K562 (cell line): ENCODE measurements around the gene STUB1. TPM values are rescaled to one million over a fixed set of nuclear protein-coding genes. Genes with fewer than 3 reads are reported as not detected.

Experiments
- NCOA2 ChIP-seq, 2 experiments: fragments of 450-650 bp; IDR thresholded peaks; 2 replicates each; pipeline ENCODE4 v1.6.1; 2018; ENCODE audit warnings: mild to moderate bottlenecking in 2 of 2, moderate library complexity in 1 of 2; ENCODE audit not compliant: partially characterized antibody in 2 of 2
- ZFP1 ChIP-seq: fragments of 450-650 bp; formaldehyde crosslinking; IDR thresholded peaks from 2 replicates; pipeline ENCODE4 v1.4.0; 2020; ENCODE audit warnings: mild to moderate bottlenecking, mixed read lengths
- ZNF121 ChIP-seq: sonication (generic); formaldehyde crosslinking; conservative IDR thresholded peaks from 2 replicates; pipeline ENCODE4 v1.8.0; 2022; ENCODE audit warnings: missing genetic modification reagents
- polyA plus RNA-seq, 8 experiments: library from polyadenylated mRNA; depleted of rRNA in 4 of 8; stranded (reverse) in 5 of 8; unstranded in 3 of 8; fragments of >200 nt; fragmentation: Nextera tagmentation in 2 of 8; fragmentation: Illumina TruSeq in 1 of 8; extraction: Ambion mirVana in 2 of 8; extraction: Trizol in 1 of 8; gene quantifications; 2 replicates each; pipeline versions ENCODE4 v1.2.1 to v1.2.3, GENCODE V29; 2011 to 2014; ENCODE audit warnings: inconsistent platforms in 1 of 8, missing spikeins in 1 of 8
- total RNA-seq, 7 experiments: library from RNA; depleted of rRNA in 6 of 7; stranded (reverse); fragments of >200 nt in 6 of 7; fragmentation: Illumina TruSeq in 2 of 7; extraction: Trizol in 2 of 7; gene quantifications; 2 replicates each; pipeline versions ENCODE4 v1.2.1 to v1.2.3, GENCODE V29; 2011 to 2021; ENCODE audit warnings: low replicate concordance in 1 of 7
- TF ChIP-seq, protein P1 (sequence below): sonication (generic); formaldehyde crosslinking; IDR thresholded peaks from 2 replicates; pipeline ENCODE4 v1.8.0; 2023; ENCODE audit warnings: missing genetic modification reagents, mild to moderate bottlenecking, borderline replicate concordance

STUB1 gene
- total and polyA plus RNA-seq, 9 of the 15 experiments (the other 6 are each of a cell fraction or from before 2014, with no cell fraction given), result 10.6 to 251 (median 152) TPM

DNA sequence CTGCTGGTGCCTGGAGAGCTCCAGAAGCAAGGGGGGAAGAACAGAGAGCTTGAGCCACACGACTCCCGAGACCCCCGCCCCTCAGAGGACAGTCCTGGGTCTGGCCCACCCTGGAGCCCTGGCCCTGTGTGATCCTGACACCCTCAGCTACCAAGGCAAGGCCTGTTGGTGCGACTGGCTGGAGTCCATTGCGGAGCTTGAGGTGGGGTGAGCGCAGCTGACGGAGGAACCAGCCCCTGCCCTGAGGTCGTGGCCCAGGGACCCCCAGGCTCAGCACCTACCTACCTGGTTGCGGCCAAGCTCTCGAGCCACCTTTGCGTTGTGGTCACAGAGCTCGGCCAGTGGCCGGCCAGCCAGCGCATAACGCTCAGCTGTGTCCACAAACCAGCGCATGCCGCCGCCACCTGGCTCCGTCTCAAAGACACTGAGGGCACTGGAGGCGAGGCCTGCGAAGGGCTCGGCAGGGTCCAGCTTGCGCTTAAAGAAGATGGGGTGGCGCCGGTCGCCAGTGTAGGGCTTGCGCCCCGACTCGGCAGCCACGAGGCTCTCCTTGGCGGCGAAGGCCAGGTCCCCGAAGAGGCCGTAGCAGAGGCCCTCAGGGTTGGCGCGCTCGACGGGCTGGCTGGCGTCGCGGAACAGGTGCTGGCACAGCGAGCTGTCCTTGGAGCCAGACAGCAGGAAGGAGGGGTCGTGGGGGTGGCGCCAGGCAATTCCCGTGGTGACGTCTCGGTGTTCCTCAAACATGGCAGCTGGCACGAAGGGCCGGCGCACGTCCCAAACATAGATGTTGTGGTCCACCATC lies 6.5 kb downstream of the STUB1 start (continued):
- TF ChIP-seq, protein P1, sequence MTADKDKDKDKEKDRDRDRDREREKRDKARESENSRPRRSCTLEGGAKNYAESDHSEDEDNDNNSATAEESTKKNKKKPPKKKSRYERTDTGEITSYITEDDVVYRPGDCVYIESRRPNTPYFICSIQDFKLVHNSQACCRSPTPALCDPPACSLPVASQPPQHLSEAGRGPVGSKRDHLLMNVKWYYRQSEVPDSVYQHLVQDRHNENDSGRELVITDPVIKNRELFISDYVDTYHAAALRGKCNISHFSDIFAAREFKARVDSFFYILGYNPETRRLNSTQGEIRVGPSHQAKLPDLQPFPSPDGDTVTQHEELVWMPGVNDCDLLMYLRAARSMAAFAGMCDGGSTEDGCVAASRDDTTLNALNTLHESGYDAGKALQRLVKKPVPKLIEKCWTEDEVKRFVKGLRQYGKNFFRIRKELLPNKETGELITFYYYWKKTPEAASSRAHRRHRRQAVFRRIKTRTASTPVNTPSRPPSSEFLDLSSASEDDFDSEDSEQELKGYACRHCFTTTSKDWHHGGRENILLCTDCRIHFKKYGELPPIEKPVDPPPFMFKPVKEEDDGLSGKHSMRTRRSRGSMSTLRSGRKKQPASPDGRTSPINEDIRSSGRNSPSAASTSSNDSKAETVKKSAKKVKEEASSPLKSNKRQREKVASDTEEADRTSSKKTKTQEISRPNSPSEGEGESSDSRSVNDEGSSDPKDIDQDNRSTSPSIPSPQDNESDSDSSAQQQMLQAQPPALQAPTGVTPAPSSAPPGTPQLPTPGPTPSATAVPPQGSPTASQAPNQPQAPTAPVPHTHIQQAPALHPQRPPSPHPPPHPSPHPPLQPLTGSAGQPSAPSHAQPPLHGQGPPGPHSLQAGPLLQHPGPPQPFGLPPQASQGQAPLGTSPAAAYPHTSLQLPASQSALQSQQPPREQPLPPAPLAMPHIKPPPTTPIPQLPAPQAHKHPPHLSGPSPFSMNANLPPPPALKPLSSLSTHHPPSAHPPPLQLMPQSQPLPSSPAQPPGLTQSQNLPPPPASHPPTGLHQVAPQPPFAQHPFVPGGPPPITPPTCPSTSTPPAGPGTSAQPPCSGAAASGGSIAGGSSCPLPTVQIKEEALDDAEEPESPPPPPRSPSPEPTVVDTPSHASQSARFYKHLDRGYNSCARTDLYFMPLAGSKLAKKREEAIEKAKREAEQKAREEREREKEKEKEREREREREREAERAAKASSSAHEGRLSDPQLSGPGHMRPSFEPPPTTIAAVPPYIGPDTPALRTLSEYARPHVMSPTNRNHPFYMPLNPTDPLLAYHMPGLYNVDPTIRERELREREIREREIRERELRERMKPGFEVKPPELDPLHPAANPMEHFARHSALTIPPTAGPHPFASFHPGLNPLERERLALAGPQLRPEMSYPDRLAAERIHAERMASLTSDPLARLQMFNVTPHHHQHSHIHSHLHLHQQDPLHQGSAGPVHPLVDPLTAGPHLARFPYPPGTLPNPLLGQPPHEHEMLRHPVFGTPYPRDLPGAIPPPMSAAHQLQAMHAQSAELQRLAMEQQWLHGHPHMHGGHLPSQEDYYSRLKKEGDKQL, result no peak
- TF ChIP-seq NCOA2 (IDR thresholded peaks at IDR 0.05; ENCODE audit: partially characterized antibody in 2 of 2), result no peak
- no peak for TF ChIP-seq ZNF121
- no peak for TF ChIP-seq ZFP1 (CRISPR knock-in tag)
- TF ChIP-seq, all 486 proteins: peak for 5
